Esophagus squamous epithelium (tissue), 4 donors: ENCODE data around the gene HDDC2.

ENCODE experiments used
- CTCF ChIP-seq, 6 experiments: fragments of 450-650 bp in 4 of 6; fragments of 200-600 bp in 2 of 6; sonication (generic) in 2 of 6; IDR thresholded peaks; one replicate each; pipeline ENCODE4 v1.5.1; 2016 to 2019; ENCODE audit warnings: antibody characterized with exemption in 6 of 6, mild to moderate bottlenecking in 4 of 6, moderate library complexity in 4 of 6
- POLR2A ChIP-seq, 4 donors: fragments of 450-650 bp; IDR thresholded peaks; one replicate each; pipeline ENCODE4 v1.6.1; 2017; ENCODE audit warnings: antibody characterized with exemption in 4 of 4, mild to moderate bottlenecking in 4 of 4, moderate library complexity in 3 of 4

GRCh38 chr6:125271486-125272159 lies 30.1 kb downstream of the HDDC2 start:
- TF ChIP-seq CTCF (IDR thresholded peaks at IDR 0.05) (no peak), POLR2A (IDR thresholded peaks at IDR 0.05) (no peak)
